ENCODE results near the gene HS1BP3. TPM values are rescaled to one million over a fixed set of nuclear protein-coding genes. Genes with fewer than 3 reads are reported as not detected.

The HS1BP3 gene
- total and polyA plus RNA-seq, 2 of the 13 experiments (the other 11 are each of a cell fraction or from before 2014, with no cell fraction given), result 15.2 to 22.0 TPM

DNA sequence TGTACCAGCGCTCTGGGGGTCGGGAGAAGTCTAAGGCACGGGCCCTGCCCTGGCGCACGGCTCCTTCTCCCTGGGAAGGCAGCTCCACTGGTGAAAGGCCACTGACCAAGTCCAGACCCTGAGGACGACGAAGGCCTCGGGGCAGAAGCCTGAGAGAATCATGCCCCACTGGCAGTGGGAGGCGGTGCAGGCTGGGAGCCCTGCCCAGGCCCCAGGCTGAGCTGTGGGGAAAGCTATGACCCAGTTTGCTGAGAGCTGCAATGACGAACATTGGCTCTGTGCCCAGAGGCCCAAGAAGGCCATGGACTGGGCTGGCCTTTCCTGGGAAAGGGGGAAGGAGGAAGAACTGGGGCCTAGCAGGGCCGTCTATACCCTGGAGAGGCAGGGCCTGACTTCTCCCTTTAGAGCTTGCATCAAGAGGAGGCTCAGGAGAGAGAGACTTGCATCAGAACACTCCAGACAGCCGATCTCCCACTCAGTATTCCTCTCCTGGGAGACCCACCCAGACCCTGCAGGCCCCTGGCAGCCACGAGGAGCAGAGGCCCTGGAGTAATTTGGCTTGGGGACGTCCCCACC is 32.9 kb downstream of the HS1BP3 start (continued):
- TF ChIP-seq ZNF841 (CRISPR knock-in tag; IDR thresholded peaks at IDR 0.05; ENCODE audit: borderline replicate concordance) (no peak), ZNF446 (CRISPR knock-in tag; IDR thresholded peaks at IDR 0.05) (no peak), NRL (CRISPR knock-in tag; IDR thresholded peaks at IDR 0.05; ENCODE audit: borderline replicate concordance) (0 out of 2 replicates have a peak, but pooled peaks have one; percentile 27), TBX2 (CRISPR knock-in tag; IDR thresholded peaks at IDR 0.05; ENCODE audit: borderline replicate concordance) (peak; percentile 47), ZBTB38 (CRISPR knock-in tag; IDR thresholded peaks at IDR 0.05) (peak; percentile 79; the same call in 1 of the 2 replicates), REPIN1 (CRISPR knock-in tag; IDR thresholded peaks at IDR 0.05; ENCODE audit: borderline replicate concordance, low read depth) (no peak; the same call in 1 of the 2 replicates), CERS6 (CRISPR knock-in tag; IDR thresholded peaks at IDR 0.05) (no peak), SCMH1 (CRISPR knock-in tag; IDR thresholded peaks at IDR 0.05; ENCODE audit: borderline replicate concordance) (no peak), ZNF572 (CRISPR knock-in tag; IDR thresholded peaks at IDR 0.05) (no peak), GLI4 (CRISPR knock-in tag; IDR thresholded peaks at IDR 0.05; ENCODE audit: borderline replicate concordance) (no peak), NFIB (CRISPR knock-in tag; IDR thresholded peaks at IDR 0.05; ENCODE audit: borderline replicate concordance) (no peak), NCOA1 (CRISPR knock-in tag; IDR thresholded peaks at IDR 0.05) (no peak), ZNF224 (CRISPR knock-in tag; IDR thresholded peaks at IDR 0.05) (no peak), ZNF382 (CRISPR knock-in tag; IDR thresholded peaks at IDR 0.05; ENCODE audit: borderline replicate concordance) (no peak), ZNF883 (CRISPR knock-in tag; IDR thresholded peaks at IDR 0.05; ENCODE audit: not compliant biosample characterization) (no peak)
- TF ChIP-seq, protein P1, sequence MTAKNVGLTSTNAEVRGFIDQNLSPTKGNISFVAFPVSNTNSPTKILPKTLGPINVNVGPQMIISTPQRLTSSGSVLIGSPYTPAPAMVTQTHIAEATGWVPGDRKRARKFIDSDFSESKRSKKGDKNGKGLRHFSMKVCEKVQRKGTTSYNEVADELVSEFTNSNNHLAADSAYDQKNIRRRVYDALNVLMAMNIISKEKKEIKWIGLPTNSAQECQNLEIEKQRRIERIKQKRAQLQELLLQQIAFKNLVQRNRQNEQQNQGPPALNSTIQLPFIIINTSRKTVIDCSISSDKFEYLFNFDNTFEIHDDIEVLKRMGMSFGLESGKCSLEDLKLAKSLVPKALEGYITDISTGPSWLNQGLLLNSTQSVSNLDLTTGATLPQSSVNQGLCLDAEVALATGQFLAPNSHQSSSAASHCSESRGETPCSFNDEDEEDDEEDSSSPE (CRISPR knock-in tag; IDR thresholded peaks at IDR 0.05), result no peak
- TF ChIP-seq, protein P2, sequence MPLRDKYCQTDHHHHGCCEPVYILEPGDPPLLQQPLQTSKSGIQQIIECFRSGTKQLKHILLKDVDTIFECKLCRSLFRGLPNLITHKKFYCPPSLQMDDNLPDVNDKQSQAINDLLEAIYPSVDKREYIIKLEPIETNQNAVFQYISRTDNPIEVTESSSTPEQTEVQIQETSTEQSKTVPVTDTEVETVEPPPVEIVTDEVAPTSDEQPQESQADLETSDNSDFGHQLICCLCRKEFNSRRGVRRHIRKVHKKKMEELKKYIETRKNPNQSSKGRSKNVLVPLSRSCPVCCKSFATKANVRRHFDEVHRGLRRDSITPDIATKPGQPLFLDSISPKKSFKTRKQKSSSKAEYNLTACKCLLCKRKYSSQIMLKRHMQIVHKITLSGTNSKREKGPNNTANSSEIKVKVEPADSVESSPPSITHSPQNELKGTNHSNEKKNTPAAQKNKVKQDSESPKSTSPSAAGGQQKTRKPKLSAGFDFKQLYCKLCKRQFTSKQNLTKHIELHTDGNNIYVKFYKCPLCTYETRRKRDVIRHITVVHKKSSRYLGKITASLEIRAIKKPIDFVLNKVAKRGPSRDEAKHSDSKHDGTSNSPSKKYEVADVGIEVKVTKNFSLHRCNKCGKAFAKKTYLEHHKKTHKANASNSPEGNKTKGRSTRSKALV (CRISPR knock-in tag; IDR thresholded peaks at IDR 0.05), result no peak
- TF ChIP-seq, protein P3, sequence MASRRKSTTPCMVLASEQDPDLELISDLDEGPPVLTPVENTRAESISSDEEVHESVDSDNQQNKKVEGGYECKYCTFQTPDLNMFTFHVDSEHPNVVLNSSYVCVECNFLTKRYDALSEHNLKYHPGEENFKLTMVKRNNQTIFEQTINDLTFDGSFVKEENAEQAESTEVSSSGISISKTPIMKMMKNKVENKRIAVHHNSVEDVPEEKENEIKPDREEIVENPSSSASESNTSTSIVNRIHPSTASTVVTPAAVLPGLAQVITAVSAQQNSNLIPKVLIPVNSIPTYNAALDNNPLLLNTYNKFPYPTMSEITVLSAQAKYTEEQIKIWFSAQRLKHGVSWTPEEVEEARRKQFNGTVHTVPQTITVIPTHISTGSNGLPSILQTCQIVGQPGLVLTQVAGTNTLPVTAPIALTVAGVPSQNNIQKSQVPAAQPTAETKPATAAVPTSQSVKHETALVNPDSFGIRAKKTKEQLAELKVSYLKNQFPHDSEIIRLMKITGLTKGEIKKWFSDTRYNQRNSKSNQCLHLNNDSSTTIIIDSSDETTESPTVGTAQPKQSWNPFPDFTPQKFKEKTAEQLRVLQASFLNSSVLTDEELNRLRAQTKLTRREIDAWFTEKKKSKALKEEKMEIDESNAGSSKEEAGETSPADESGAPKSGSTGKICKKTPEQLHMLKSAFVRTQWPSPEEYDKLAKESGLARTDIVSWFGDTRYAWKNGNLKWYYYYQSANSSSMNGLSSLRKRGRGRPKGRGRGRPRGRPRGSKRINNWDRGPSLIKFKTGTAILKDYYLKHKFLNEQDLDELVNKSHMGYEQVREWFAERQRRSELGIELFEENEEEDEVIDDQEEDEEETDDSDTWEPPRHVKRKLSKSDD (CRISPR knock-in tag; IDR thresholded peaks at IDR 0.05; ENCODE audit: low read depth), result no peak
- TF ChIP-seq, protein P4, sequence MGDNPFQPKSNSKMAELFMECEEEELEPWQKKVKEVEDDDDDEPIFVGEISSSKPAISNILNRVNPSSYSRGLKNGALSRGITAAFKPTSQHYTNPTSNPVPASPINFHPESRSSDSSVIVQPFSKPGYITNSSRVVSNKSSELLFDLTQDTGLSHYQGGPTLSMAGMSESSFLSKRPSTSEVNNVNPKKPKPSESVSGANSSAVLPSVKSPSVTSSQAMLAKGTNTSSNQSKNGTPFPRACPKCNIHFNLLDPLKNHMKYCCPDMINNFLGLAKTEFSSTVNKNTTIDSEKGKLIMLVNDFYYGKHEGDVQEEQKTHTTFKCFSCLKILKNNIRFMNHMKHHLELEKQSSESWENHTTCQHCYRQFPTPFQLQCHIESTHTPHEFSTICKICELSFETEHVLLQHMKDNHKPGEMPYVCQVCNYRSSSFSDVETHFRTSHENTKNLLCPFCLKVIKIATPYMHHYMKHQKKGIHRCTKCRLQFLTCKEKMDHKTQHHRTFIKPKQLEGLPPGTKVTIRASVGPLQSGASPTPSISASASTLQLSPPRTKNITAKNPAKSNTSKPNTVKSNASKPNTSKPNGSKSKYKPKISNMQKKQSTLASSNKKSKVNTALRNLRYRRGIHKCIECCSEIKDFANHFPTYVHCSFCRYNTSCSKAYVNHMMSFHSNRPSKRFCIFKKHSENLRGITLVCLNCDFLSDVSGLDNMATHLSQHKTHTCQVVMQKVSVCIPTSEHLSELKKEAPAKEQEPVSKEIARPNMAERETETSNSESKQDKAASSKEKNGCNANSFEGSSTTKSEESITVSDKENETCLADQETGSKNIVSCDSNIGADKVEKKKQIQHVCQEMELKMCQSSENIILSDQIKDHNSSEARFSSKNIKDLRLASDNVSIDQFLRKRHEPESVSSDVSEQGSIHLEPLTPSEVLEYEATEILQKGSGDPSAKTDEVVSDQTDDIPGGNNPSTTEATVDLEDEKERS (CRISPR knock-in tag; IDR thresholded peaks at IDR 0.05), result no peak

Measured in HepG2 (cell line).